ENCODE measurements around the gene ITSN2.
A peak's percentile ranks its signal among the peaks of the same experiment; 100 is the strongest.

ITSN2 gene

GRCh38 chr2:24276349-24276899, 83.9 kb downstream of the ITSN2 start:
- H3K9me3 ChIP-seq (replicated peaks in 1 of 11): no peaks in the 10 kb centered on the region
- H3K4me1 ChIP-seq: peaks cover 0 to 16% (median 0%) of the 10 kb centered on the region in 10 experiments; a peak in 8 of 20 replicates
- no peak overlapping the region for H3K4me3 ChIP-seq
- peak overlapping the region in 2 of 11 experiments; percentile 35 to 57; a peak in 4 of 22 replicates for H3K4me2 ChIP-seq
- peaks cover 49 to 100% (median 64%) of the 10 kb centered on the region in 11 experiments for H3K36me3 ChIP-seq
- no peaks in the 10 kb centered on the region for H3K27me3 ChIP-seq
- no peak for TF ChIP-seq Cebpa-rat (IDR thresholded peaks at IDR 0.05)
- no peak overlapping the region for H3K27ac ChIP-seq
- H4K20me1 ChIP-seq: peaks cover 0 to 30% (median 0%) of the 10 kb centered on the region in 11 experiments; a peak in 3 of 22 replicates
- H3K9ac ChIP-seq: no peak overlapping the region

- H3K9ac ChIP-seq: no peak overlapping the region
- H4K20me1 ChIP-seq: peaks cover 0 to 30% (median 0%) of the 10 kb centered on the region in 11 experiments; a peak in 3 of 22 replicates
- H3K27ac ChIP-seq: no peak overlapping the region
- H3K27me3 ChIP-seq: no peaks in the 10 kb centered on the region
- H3K36me3 ChIP-seq: peaks cover 56 to 100% (median 70%) of the 10 kb centered on the region in 11 experiments
- H3K4me1 ChIP-seq: peaks cover 0 to 16% (median 0%) of the 10 kb centered on the region in 10 experiments; a peak in 8 of 20 replicates
- no peak overlapping the region for H3K4me3 ChIP-seq
- no peak overlapping the region for H3K4me2 ChIP-seq
- no peak for TF ChIP-seq Cebpa-rat (IDR thresholded peaks at IDR 0.05)
- H3K9me3 ChIP-seq (replicated peaks in 1 of 11): no peaks in the 10 kb centered on the region
These were observed 85.5 kb downstream of the ITSN2 start for GRCh38 chr2:24274809-24275208.

- Histone ChIP-seq H3K9ac (no peak overlapping the region), H3K4me2 (no peak overlapping the region), H3K27me3 (no peaks in the 10 kb centered on the region), H3K4me3 (no peak overlapping the region), H3K4me1 (peaks cover 0 to 21% (median 0%) of the 10 kb centered on the region in 10 experiments; a peak in 8 of 20 replicates), H4K20me1 (peaks cover 0 to 30% (median 0%) of the 10 kb centered on the region in 11 experiments; a peak in 3 of 22 replicates), H3K27ac (no peak overlapping the region), H3K36me3 (peaks cover 68 to 100% (median 77%) of the 10 kb centered on the region in 11 experiments), H3K9me3 (replicated peaks in 1 of 11) (no peaks in the 10 kb centered on the region)
- no peak for TF ChIP-seq Cebpa-rat (IDR thresholded peaks at IDR 0.05)
These were observed 86.7 kb downstream of the ITSN2 start for GRCh38 chr2:24273598-24273997.

- Histone ChIP-seq H3K4me2 (no peak overlapping the region), H3K27ac (no peak overlapping the region), H3K9ac (no peak overlapping the region), H3K4me3 (no peak overlapping the region), H3K4me1 (peaks cover 0 to 21% (median 0%) of the 10 kb centered on the region in 10 experiments; a peak in 8 of 20 replicates), H4K20me1 (peaks cover 0 to 33% (median 0%) of the 10 kb centered on the region in 11 experiments; a peak in 3 of 22 replicates), H3K36me3 (peaks cover 73 to 100% (median 83%) of the 10 kb centered on the region in 11 experiments), H3K27me3 (no peaks in the 10 kb centered on the region), H3K9me3 (replicated peaks in 1 of 11) (no peaks in the 10 kb centered on the region)
- no peak for TF ChIP-seq Cebpa-rat (IDR thresholded peaks at IDR 0.05)
These were observed 87.4 kb downstream of the ITSN2 start for GRCh38 chr2:24272907-24273306.

- Histone ChIP-seq H3K27me3 (no peaks in the 10 kb centered on the region), H3K9ac (no peak overlapping the region), H4K20me1 (peaks cover 0 to 27% (median 0%) of the 10 kb centered on the region in 11 experiments; a peak in 4 of 22 replicates), H3K9me3 (replicated peaks in 1 of 11) (no peaks in the 10 kb centered on the region), H3K4me3 (no peak overlapping the region), H3K4me2 (no peak overlapping the region), H3K27ac (no peak overlapping the region), H3K36me3 (peaks cover 79 to 100% (median 88%) of the 10 kb centered on the region in 11 experiments), H3K4me1 (peaks cover 0 to 20% (median 0%) of the 10 kb centered on the region in 10 experiments; a peak in 8 of 20 replicates)
- no peak for TF ChIP-seq Cebpa-rat (IDR thresholded peaks at IDR 0.05)
These were observed 88.1 kb downstream of the ITSN2 start for GRCh38 chr2:24272161-24272802.

GRCh38 chr2:24269265-24269664, 91.1 kb downstream of the ITSN2 start:
- Histone ChIP-seq H3K4me2 (no peak overlapping the region), H3K27ac (no peak overlapping the region), H4K20me1 (peaks cover 0 to 8% (median 0%) of the 10 kb centered on the region in 11 experiments; a peak in 3 of 22 replicates), H3K9ac (no peak overlapping the region), H3K36me3 (peaks cover 72 to 100% (median 91%) of the 10 kb centered on the region in 11 experiments), H3K4me3 (no peak overlapping the region), H3K27me3 (no peaks in the 10 kb centered on the region), H3K9me3 (replicated peaks in 1 of 11) (no peaks in the 10 kb centered on the region), H3K4me1 (peaks cover 0 to 8% (median 0%) of the 10 kb centered on the region in 10 experiments; a peak in 1 of 20 replicates)
- no peak for TF ChIP-seq Cebpa-rat (IDR thresholded peaks at IDR 0.05)

- Histone ChIP-seq H3K4me3 (no peak overlapping the region), H3K27ac (no peak overlapping the region), H3K36me3 (peaks cover 59 to 91% (median 77%) of the 10 kb centered on the region in 11 experiments), H3K4me2 (no peak overlapping the region), H4K20me1 (peaks cover 0 to 16% (median 0%) of the 10 kb centered on the region in 11 experiments; a peak in 3 of 22 replicates), H3K4me1 (peaks cover 0 to 8% (median 0%) of the 10 kb centered on the region in 10 experiments; a peak in 2 of 20 replicates), H3K9me3 (replicated peaks in 1 of 11) (no peaks in the 10 kb centered on the region), H3K9ac (no peak overlapping the region), H3K27me3 (no peaks in the 10 kb centered on the region)
- no peak for TF ChIP-seq Cebpa-rat (IDR thresholded peaks at IDR 0.05)
These were observed 95.1 kb downstream of the ITSN2 start for GRCh38 chr2:24265212-24265611.

- no peaks in the 10 kb centered on the region for H3K9me3 ChIP-seq (replicated peaks in 1 of 11)
- H3K27me3 ChIP-seq: no peaks in the 10 kb centered on the region
- H3K4me1 ChIP-seq: peaks cover 0 to 8% (median 0%) of the 10 kb centered on the region in 10 experiments; a peak in 2 of 20 replicates
- no peak overlapping the region for H3K9ac ChIP-seq
- H3K27ac ChIP-seq: no peak overlapping the region
- H3K4me2 ChIP-seq: no peak overlapping the region
- no peak overlapping the region for H3K4me3 ChIP-seq
- H4K20me1 ChIP-seq: peaks cover 0 to 13% (median 0%) of the 10 kb centered on the region in 11 experiments; a peak in 3 of 22 replicates
- H3K36me3 ChIP-seq: peaks cover 55 to 91% (median 74%) of the 10 kb centered on the region in 11 experiments
- no peak for TF ChIP-seq Cebpa-rat (IDR thresholded peaks at IDR 0.05)
These were observed 97.8 kb downstream of the ITSN2 start for GRCh38 chr2:24262421-24262970.

GRCh38 chr2:24261441-24261840, 98.9 kb downstream of the ITSN2 start:
- no peak for TF ChIP-seq Cebpa-rat (IDR thresholded peaks at IDR 0.05)
- peaks cover 0 to 13% (median 0%) of the 10 kb centered on the region in 11 experiments; a peak in 2 of 22 replicates for H4K20me1 ChIP-seq
- H3K9me3 ChIP-seq (replicated peaks in 1 of 11): no peaks in the 10 kb centered on the region
- H3K27me3 ChIP-seq: no peaks in the 10 kb centered on the region
- no peak overlapping the region for H3K27ac ChIP-seq
- H3K4me3 ChIP-seq: no peak overlapping the region
- peaks cover 0 to 8% (median 0%) of the 10 kb centered on the region in 10 experiments; a peak in 2 of 20 replicates for H3K4me1 ChIP-seq
- no peak overlapping the region for H3K4me2 ChIP-seq
- no peak overlapping the region for H3K9ac ChIP-seq
- peaks cover 57 to 91% (median 76%) of the 10 kb centered on the region in 11 experiments for H3K36me3 ChIP-seq
